ENCODE results near the gene GRB2.

GRCh38 chr17:75318615-75319222 is 86.8 kb downstream of the GRB2 start:
- TF ChIP-seq CTCF (IDR thresholded peaks at IDR 0.05; ENCODE audit: insufficient read depth, low read length, poor library complexity, severe bottlenecking): no peak
- no peak for TF ChIP-seq EZH2phosphoT487 (conservative IDR thresholded peaks at IDR 0.05; ENCODE audit: low read length)

Data from SU-DHL-6 (cell line).